HepG2 (cell line): ENCODE data around the gene TMEM256. TPM values are rescaled to one million over a fixed set of nuclear protein-coding genes. Genes with fewer than 3 reads are reported as not detected.

Experiments
- ATF7-NPFF ChIP-seq: sonication (generic); formaldehyde crosslinking; IDR thresholded peaks from 2 replicates; pipeline ENCODE4 v1.8.1; 2023; ENCODE audit warnings: mild to moderate bottlenecking, low read depth, missing genetic modification reagents, moderate library complexity
- CENPBD1 ChIP-seq: sonication (generic); formaldehyde crosslinking; IDR thresholded peaks from 2 replicates; pipeline ENCODE4 v1.8.0; 2022; ENCODE audit warnings: missing genetic modification reagents, low read depth, mild to moderate bottlenecking, borderline replicate concordance
- E2F1 ChIP-seq: sonication (generic); formaldehyde crosslinking; IDR thresholded peaks from 2 replicates; pipeline ENCODE4 v1.5.0; 2020; ENCODE audit warnings: missing genetic modification reagents
- MEIS2 ChIP-seq: sonication (generic); formaldehyde crosslinking; IDR thresholded peaks from 2 replicates; pipeline ENCODE4 v1.9.0; 2021; ENCODE audit warnings: mild to moderate bottlenecking, missing genetic modification reagents
- TFE3 ChIP-seq: IDR thresholded peaks from 2 replicates; pipeline ENCODE4 v1.6.1; 2016
- THAP9 ChIP-seq: sonication (generic); formaldehyde crosslinking; IDR thresholded peaks from 2 replicates; pipeline ENCODE4; 2020; ENCODE audit warnings: missing genetic modification reagents, mild to moderate bottlenecking, borderline replicate concordance
- ZNF496 ChIP-seq: sonication (generic); formaldehyde crosslinking; IDR thresholded peaks from 2 replicates; pipeline ENCODE4 v1.8.1; 2023; ENCODE audit warnings: mild to moderate bottlenecking, moderate library complexity, missing genetic modification reagents; ENCODE audit not compliant: insufficient replicate concordance
- polyA plus RNA-seq, 8 experiments: library from polyadenylated mRNA; depleted of rRNA in 3 of 8; stranded (reverse) in 7 of 8; unstranded in 1 of 8; fragments of >200 nt; fragmentation: Illumina TruSeq in 4 of 8; extraction: Trizol in 4 of 8; gene quantifications; 2 replicates each; pipeline versions ENCODE4 v1.2.1 to v1.2.3, GENCODE V29; 2011 to 2016; ENCODE audit warnings: low read depth in 4 of 8, missing spikeins in 1 of 8, mixed read lengths in 1 of 8; ENCODE audit not compliant: insufficient read depth in 1 of 8
- total RNA-seq, 5 experiments: library from RNA; depleted of rRNA; stranded (reverse); fragments of >200 nt; fragmentation: Illumina TruSeq; extraction: Trizol; gene quantifications; 2 replicates each; pipeline ENCODE4 v1.2.3, GENCODE V29; 2016; ENCODE audit warnings: low read depth in 1 of 5
- TF ChIP-seq, protein P1 (sequence below): sonication (generic); formaldehyde crosslinking; IDR thresholded peaks from 2 replicates; pipeline ENCODE4 v1.4.0; 2020; ENCODE audit warnings: mild to moderate bottlenecking, low read depth, missing genetic modification reagents
- TF ChIP-seq, protein P2 (sequence below): sonication (generic); formaldehyde crosslinking; IDR thresholded peaks from 2 replicates; pipeline ENCODE4 v1.4.0; 2020; ENCODE audit warnings: missing genetic modification reagents, borderline replicate concordance
- TF ChIP-seq, protein P3 (sequence below): sonication (generic); formaldehyde crosslinking; IDR thresholded peaks from 2 replicates; pipeline ENCODE4 v1.4.0; 2020; ENCODE audit warnings: missing genetic modification reagents

Gene TMEM256
- total and polyA plus RNA-seq, 2 of the 13 experiments (the other 11 are each of a cell fraction or from before 2014, with no cell fraction given), result 231 to 252 TPM

- no peak for TF ChIP-seq THAP9 (CRISPR knock-in tag)
- no peak for TF ChIP-seq CENPBD1 (CRISPR knock-in tag)
- TF ChIP-seq ZNF496, result no peak
- TF ChIP-seq TFE3 (CRISPR knock-in tag), result no peak
- TF ChIP-seq, protein P1, sequence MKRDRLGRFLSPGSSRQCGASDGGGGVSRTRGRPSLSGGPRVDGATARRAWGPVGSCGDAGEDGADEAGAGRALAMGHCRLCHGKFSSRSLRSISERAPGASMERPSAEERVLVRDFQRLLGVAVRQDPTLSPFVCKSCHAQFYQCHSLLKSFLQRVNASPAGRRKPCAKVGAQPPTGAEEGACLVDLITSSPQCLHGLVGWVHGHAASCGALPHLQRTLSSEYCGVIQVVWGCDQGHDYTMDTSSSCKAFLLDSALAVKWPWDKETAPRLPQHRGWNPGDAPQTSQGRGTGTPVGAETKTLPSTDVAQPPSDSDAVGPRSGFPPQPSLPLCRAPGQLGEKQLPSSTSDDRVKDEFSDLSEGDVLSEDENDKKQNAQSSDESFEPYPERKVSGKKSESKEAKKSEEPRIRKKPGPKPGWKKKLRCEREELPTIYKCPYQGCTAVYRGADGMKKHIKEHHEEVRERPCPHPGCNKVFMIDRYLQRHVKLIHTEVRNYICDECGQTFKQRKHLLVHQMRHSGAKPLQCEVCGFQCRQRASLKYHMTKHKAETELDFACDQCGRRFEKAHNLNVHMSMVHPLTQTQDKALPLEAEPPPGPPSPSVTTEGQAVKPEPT (CRISPR knock-in tag), result no peak
- TF ChIP-seq, protein P2, sequence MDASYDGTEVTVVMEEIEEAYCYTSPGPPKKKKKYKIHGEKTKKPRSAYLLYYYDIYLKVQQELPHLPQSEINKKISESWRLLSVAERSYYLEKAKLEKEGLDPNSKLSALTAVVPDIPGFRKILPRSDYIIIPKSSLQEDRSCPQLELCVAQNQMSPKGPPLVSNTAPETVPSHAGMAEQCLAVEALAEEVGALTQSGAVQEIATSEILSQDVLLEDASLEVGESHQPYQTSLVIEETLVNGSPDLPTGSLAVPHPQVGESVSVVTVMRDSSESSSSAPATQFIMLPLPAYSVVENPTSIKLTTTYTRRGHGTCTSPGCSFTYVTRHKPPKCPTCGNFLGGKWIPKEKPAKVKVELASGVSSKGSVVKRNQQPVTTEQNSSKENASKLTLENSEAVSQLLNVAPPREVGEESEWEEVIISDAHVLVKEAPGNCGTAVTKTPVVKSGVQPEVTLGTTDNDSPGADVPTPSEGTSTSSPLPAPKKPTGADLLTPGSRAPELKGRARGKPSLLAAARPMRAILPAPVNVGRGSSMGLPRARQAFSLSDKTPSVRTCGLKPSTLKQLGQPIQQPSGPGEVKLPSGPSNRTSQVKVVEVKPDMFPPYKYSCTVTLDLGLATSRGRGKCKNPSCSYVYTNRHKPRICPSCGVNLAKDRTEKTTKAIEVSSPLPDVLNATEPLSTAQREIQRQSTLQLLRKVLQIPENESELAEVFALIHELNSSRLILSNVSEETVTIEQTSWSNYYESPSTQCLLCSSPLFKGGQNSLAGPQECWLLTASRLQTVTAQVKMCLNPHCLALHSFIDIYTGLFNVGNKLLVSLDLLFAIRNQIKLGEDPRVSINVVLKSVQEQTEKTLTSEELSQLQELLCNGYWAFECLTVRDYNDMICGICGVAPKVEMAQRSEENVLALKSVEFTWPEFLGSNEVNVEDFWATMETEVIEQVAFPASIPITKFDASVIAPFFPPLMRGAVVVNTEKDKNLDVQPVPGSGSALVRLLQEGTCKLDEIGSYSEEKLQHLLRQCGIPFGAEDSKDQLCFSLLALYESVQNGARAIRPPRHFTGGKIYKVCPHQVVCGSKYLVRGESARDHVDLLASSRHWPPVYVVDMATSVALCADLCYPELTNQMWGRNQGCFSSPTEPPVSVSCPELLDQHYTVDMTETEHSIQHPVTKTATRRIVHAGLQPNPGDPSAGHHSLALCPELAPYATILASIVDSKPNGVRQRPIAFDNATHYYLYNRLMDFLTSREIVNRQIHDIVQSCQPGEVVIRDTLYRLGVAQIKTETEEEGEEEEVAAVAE (CRISPR knock-in tag), result no peak
- TF ChIP-seq, protein P3, sequence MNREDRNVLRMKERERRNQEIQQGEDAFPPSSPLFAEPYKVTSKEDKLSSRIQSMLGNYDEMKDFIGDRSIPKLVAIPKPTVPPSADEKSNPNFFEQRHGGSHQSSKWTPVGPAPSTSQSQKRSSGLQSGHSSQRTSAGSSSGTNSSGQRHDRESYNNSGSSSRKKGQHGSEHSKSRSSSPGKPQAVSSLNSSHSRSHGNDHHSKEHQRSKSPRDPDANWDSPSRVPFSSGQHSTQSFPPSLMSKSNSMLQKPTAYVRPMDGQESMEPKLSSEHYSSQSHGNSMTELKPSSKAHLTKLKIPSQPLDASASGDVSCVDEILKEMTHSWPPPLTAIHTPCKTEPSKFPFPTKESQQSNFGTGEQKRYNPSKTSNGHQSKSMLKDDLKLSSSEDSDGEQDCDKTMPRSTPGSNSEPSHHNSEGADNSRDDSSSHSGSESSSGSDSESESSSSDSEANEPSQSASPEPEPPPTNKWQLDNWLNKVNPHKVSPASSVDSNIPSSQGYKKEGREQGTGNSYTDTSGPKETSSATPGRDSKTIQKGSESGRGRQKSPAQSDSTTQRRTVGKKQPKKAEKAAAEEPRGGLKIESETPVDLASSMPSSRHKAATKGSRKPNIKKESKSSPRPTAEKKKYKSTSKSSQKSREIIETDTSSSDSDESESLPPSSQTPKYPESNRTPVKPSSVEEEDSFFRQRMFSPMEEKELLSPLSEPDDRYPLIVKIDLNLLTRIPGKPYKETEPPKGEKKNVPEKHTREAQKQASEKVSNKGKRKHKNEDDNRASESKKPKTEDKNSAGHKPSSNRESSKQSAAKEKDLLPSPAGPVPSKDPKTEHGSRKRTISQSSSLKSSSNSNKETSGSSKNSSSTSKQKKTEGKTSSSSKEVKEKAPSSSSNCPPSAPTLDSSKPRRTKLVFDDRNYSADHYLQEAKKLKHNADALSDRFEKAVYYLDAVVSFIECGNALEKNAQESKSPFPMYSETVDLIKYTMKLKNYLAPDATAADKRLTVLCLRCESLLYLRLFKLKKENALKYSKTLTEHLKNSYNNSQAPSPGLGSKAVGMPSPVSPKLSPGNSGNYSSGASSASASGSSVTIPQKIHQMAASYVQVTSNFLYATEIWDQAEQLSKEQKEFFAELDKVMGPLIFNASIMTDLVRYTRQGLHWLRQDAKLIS (CRISPR knock-in tag), result no peak
- 0 out of 2 replicates have a peak, but pooled peaks have one; percentile 3 for TF ChIP-seq ATF7-NPFF (CRISPR knock-in tag)
- TF ChIP-seq MEIS2, result 0 out of 2 replicates have a peak, but pooled peaks have one; percentile 40
- no peak for TF ChIP-seq E2F1
Measured at GRCh38 chr17:7380321-7380720, 23.6 kb downstream of the TMEM256 start (continued).
